Fibroblast of skin of abdomen (primary cell): Measurements from ENCODE around the gene ENO4.
A peak's percentile ranks its signal among the peaks of the same experiment; 100 is the strongest.

Experiments
- DNase-seq: peaks from one replicate; pipeline ENCODE4 v3.0.0-alpha.2; 2013

ENO4 gene

DNA sequence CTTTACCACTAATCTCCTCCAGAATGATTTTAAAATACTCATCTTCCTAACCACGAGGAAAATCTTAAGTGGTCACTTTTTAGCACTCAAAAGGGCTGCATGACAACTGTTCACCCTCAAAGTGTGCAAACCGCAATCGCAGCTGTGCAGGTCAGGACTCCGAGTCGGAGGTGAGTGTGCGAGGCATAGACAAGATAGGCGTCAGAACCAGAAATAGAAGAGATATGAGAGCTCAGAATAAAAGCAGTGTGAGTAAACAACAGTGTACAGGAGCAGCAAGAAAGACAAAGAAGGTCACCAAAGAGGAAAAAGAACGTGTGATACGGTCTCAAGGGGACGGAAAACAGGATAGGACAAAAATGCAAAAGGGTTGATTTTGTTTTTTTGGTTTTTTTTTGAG lies 17.5 kb upstream of the ENO4 start:
- DNase-seq: no peak

DNA sequence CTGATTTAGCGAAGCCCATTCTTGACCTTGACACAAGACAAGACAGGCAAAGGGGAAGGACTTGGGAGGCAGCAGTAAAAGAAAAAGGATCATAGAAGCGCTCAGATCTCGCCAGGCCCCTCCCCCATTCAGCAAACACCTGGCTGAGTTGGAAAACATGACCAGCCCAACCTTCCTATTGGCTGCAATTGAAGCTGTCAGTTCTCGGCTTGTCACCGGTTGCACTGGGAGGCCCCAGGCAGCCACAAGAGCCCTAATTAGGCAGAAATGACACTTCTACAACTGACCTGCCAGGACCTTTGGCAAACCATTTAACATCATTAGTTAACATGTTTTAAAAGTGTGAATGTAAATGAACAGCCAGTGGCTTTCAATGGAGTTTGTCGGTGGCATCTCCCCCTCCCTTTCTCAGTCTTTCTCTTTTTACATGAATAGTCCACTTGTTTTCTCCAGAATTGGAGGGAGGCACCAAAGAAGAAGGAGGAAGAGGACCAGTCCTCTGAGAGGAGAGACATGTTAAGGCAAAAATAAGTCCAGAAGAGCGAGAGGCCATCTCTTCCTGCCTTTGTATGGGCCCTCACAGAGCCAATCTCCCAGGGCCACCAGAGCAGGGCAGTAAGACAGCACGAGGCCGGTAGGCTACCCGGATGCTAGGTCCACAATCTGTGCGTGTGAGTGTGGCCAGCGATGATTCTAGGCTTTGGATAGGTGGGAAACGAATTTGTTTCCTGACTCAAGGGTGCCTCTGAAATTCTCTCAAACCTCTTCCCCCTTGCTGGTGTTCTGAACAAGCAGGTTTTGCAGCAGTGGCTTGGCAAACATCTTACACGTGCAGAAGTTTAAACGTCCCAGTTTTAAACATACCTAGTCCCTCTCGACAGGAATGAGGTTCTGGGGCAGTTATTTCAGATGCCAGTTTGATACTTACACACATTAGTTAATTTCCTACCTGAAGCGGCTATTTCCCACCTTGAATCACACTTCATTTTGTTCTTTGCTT lies 15.0 kb upstream of the ENO4 start:
- no peak for DNase-seq

DNA sequence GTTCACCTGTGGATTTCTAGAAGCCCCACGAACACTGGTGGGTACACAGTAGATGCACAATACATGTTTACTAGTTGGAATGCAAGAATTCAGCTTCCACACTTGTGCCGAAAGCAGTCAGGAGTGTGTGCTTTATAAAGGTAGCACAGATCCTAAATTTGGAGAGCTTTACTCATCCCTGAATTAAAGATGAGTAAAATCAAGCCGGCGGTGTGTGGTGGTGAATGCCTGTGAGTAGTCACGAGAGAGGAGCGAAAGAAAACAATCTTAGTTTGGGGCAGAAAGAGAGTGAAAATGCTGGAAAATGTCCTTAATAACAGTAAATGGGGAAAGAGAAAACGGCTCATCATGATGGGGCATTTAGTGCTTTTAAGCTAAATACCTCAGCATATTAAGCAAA lies 13.6 kb upstream of the ENO4 start:
- DNase-seq: no peak

DNA sequence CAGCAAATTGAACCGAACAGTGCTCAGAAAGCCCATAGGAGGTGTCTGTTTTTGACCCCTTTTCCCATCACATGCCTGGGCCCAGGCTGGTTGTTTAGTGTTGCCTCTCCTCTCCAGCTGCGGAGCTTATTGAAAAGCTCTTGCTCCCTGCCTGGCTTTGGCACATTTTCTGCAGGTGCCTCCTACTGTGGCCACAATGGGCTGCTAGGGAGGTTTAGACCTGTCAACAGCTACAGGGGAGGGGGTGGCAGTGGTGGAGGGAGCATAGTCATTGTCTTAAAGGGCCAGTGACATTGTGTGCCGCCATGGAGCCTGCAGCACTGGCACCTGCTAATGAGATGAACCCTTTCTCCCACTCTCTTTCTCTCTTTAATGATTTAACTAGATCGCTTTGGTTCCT lies 13.2 kb upstream of the ENO4 start:
- no peak for DNase-seq

DNA sequence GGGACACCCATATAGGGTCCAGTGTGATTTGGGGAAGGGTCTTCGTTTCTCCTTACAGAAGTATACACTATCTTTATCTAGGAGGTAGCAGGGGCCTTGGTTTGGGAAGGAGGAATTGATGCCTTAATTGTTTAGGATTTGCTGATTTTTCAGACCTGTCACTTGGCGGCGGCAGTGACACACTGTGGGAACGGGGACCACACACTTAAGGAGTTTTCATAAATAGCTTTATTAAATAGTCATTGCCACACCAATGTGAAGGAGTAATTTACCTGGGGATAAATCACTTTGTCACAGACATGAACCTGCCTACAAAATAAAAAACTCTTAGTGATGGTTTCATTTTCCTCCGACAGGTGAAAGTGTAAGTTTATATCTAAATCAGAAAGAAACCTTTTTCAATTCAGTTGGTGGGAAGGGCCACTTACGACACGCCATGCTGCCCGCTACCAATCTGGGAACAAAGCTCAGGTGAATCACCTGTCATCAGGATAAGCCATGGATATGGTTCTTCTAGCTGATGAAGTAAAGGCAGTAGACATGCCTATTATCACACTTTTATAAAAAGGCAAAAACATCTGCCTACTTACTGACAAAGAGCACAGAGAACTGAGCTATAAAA lies 12.3 kb upstream of the ENO4 start:
- peak; percentile 16 for DNase-seq

DNA sequence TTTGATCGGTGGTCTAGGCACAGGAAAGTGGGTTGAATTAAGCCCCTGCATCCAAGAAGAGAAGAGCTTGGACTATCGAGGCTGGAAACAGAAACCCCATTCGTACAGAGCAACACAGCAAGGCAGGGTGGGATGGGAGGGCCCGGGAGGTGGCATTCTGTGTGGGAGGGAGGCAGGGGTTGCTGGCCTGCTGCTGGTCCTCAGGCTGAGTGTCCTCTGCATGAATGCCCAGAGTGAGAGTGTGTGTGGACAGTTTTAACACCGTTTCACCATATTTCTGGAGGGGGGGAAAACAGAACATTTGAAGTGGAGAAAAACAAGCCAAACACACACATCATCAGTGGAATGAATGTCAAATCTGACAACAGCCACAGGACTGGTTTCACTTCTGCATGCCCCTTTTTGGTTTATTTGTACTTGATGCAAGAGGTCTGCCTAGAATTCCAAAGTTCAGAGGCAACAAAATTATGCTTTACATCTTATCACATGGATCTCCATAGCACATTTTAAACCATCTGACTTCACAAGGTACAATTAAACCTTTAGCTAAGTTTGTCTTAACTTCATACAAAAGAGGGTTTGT lies 11.1 kb upstream of the ENO4 start:
- DNase-seq: no peak

DNA sequence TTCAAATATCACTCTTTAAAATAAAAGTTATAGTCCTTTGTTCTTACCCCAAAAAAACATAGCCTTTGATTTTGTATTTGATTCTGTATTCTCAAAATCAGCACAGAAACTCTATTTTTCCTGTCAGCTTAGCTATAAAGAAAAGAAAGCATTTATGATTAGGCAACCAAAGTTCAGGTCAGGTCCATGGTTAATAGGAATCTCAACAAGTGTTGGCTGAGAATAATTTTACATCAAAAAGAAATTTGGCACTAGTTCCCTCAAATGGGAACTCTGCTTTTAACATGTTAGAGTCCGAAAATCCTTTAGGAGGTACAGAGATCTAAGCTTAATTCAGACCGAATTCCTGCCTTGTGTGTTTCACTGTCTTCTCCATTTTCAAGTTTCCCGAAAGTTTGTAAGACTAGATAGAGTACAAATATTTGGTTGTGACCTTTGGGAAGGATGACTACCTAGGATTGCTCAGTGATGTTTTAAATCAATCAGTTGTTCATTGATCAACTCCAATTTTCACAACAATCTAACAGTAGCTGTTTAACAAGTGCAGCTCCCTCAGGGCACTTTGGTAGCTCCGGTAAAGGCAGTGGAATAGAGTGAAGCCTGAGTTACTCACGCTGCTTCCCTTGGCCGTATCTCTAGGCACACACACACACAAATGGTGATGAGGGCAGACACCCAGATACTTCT lies 8.8 kb upstream of the ENO4 start:
- DNase-seq: no peak

DNA sequence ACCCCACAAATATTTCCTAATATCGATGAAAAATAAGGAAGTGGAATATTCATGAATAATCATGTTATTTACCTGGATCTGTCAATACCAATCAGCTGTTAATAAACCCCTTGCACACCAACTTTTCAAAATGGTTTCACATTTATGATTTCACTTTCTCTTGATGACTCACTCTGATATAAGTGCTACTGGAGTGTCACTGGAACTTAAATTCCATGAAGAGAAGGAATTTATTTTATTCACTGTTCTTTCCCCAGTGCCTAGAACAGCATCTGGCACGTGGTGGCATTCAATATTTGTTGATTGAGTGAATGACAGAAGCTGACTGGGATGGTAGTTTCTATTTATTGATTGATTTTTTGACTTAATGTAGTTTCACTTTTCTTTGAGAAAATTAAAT lies 3.5 kb upstream of the ENO4 start:
- DNase-seq: no peak

DNA sequence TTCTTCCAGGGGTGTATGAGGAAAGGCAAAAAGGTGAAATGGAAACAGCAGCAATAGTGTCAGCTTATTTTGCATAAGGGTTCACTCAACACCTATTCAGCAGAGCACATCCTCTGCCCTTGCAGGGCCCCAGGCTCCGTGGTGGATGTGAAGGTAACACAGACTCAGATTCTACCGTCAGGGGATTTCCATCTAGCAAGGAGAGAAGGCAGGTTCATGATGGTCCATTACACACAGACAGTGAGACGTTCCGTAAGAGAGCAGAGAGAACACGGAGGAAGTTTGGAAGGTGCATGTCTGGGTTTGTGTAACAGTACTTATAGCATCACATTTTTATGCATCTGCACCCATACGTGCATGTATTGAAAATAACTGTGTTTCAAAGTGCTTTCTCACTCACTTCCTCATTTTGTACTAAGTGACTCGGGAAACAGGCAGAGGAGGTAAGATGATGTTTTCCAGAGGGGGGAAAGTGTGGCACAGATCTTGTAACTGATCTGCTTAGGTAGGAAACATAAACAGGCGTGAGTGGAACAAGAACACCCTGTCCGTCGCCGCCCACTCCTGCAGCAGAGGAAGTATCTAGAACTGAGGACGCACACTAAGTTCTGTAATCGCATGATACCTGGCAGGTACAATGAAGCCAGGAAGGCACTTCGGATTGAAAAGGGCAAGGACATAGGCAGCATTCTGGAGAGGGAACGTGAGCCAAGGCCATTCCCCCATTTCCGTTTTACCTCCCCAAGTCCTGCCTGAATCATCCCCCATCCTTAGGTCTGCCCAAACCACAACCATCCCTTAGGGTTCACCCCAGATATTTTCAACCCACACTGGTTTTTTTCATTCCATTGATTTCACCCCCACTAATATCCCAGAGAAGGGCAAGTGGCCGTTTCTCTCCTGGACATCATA lies 1.0 kb upstream of the ENO4 start:
- peak; percentile 53 for DNase-seq

DNA sequence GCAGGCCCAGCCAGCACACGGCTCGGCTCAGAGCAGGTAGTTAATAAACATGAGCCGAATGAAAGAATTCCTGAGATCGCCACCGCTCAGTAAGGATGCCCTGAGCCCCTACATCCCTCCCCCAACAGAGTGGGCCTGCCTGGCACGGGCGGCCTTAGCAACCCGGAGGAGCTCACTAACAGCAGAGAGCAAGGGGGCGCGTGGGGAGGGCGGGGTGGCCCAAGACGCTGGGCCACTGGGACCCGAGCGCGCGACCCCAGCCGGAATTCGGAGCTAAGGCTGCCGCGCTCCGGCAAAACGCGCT lies 403 bp upstream of the ENO4 start:
- DNase-seq: no peak

DNA sequence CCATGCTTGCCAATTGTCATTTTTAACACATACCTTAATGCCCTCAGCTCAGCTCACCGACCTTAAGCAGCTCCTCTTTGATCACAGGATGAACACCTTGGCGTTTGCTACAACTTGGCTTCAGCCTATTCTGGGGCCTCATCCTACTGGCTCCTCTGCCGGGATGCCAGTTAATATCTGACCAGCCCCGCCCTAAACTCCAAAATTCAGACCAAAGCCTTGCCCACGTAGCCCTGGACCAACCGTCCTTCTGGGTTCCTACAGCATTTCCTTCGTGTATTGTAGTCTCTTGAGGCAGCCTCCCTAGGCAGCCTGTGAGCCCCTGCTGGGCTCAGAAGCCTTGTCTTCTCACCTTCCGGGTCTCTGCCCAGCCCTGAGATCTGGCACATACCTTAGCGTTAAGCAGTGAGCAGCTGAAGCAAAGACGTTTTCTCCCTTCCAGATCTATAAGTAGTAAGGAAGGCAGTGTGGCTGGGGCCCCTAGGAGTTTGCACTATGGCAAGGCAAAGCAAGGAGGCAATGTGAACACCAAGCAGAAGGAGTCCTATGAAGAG lies 836 bp downstream of the ENO4 start:
- no peak for DNase-seq

DNA sequence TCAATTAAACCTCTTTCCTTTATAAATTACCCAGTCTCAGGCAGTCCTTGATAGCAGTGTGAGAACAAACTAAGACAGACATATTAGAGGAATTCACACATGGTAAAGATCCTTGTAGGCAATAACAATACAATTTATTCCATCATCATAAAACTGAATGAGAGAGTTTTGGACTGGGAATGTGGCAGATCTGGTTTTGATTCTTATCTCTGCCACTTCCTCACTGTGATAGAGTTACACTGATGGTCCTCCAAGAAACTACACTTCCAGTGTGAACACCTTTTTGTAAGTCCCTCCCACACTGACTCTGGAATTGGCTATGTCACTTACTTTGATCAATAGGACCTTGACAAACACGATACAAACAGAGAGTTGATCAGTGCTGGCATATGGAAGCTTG lies 2.9 kb downstream of the ENO4 start:
- DNase-seq: no peak

DNA sequence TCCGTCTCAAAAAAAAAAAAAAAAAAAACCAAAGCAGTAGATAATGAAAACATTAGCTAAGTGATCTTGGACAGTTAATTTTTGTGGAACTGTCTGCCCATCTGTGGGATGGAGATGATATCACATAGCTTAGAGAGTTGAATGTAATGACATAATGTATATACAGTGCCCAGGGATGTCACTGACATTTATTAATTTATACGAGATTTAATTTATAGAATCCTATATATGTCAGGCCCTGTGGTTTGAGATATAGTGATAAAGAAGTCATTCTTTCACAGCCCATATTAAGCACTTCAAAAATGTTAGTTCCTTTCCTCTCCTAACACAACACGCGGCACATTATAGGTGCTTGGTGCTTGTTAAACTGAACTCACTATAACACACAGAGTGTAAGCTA lies 4.0 kb downstream of the ENO4 start:
- DNase-seq: no peak

DNA sequence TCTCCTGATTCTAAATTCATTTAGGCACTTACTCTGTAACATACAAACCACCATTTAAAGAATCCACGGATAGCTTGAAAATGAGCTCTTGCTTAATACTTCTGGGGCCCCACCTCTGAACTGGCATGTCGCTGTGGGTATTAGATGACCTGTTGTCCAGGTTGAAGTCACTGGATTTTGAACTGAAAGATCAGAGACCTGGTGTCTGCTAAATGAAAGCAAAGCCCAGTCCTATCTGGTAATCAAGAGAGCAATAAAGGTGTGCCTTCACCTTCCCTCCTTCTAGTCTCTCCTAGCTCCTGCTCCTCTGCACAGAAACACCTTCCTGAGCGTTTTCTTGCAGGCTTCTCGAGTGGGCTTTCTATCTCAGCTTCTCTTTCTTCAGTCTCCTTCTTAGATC lies 4.4 kb downstream of the ENO4 start:
- no peak for DNase-seq

DNA sequence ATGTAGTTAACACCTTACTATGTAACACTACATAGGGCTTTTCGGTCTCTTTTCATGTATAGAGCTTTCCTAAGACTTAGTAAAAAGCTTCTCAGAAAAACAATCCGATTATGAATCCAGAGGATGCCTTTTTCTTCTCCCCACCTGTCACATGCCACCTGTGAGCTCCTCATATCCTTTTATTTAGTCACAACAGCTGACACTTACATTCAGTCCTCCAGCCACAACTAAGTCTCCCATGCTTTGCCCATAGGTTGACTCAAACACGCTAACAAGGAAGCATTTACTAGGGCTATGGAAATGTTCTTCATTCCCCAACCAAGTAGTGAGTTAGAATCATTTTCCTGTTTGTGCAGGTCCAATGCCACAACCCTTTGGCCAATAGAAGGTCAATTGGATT lies 7.9 kb downstream of the ENO4 start:
- no peak for DNase-seq

DNA sequence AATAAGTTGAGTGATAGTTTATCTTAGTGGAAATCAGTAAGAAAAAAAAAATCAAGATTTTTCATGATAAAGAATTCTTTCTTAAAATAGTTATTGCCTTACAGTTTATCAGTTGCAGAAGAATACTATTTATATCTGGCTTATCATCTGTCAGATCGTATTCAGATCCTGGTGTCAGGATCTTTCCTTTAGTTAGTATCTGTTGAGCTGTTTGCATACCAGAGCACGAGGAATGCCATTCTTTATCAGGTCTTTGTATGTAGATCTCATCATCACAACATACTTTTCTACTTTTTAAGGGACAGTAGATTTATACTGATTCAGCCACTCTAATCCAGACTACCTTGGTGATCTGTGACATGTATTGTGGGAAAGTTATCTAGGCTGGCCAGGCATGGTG lies 12.5 kb downstream of the ENO4 start:
- DNase-seq: no peak

DNA sequence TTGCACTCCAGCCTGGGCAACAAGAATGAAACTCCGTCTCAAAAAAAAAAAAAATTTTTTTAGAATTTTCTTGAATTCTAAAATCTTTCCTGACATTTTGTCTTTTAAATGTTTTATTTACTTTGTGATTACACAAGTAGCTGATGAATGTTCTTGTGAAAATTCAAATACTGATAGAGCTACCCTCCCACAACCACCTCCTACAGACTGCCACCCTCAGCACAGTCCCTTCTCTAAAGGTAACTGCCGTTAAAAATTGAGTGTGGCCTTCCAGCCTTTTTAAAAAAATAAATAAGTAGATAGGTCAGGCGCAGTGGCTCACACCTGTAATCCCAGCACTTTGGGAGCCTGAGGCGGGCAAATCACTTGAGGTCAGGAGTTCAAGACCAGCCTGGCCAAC lies 15.1 kb downstream of the ENO4 start:
- no peak for DNase-seq

DNA sequence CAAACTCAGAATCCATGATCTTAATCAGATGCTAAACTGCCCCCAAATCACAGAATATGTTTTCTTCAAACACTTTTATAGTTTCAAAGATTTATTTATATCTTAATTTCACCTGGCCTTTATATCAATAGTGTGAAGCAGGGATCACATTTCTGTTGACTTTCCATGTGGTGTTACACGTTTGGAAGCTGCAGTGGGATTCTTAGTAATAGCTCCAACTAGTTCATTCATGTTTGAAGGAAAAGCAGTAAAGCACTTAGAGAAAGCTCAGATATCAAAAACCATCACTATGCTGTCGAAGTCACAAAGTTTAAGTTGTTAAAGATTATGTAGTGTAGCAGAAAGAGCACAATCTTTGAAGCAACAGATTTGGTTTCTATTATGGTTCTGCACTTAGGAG lies 16.8 kb downstream of the ENO4 start:
- DNase-seq: no peak

DNA sequence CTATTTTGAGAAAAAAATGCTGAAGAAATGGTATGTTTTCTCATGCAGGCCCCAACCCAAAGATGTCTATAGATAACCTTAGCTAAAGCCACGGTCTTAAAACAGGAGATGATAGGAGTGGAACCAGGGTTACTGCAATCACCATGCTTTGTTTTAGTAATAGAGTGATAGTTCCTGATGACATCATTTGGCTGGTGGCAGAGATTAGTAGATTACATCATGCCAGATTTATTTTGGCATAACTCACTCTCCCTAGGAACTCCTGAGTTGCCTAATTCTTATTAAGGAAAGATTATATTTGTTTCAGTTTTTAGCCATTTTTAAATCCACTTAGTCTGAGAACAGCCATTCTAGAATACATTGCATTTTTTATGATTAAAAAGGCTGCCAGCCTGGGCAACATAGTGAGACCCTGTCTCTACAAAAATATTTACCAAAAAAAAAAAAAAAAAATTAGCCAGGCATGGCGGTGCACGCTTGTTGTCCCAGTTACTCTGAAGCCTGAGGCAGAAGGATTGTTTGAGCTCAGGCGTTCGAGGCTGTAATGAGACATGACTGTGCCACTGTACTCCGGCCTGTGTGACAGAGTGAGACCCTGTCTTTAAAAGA lies 17.8 kb downstream of the ENO4 start:
- peak; percentile 19 for DNase-seq

DNA sequence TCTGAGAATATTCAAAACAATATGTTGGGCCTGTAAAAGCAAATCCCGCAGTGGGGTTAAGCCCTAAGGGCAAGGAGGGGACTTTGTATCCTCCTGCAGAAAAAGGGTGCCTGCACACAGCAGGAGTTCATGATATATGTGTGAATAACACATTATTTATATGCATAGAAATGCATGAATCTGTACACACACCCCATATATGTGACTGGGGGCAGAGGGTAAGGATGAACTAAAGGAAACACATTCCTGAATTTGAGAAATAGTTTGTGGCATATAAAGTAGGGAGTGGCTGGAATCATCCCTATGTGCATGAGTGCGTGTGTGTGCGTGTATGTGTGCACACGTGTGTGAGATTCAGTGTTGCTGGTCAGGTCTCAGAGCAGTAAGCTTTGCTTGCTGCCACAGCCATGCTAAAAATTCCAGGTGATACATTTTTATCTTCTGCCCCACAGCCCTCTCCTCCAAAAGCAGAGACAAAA lies 18.9 kb downstream of the ENO4 start:
- DNase-seq: no peak

DNA sequence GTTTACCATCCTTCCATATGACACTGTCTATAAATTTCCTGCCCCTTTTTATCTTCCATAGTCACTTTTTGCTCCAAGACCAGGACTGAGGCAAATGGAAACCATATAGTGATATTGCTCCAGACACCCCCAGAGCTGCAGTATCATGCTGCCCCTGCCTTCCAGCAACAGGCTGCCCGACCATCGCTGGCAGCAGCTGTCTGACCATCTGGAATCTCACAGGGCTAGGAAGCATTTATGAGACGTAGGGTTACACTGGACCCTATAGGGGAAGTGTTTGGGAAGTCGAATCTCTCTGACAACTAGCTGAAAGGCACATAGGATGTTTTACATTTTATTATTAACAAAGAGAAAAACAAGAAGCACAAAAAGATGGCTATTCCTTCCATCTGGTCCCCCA lies 19.4 kb downstream of the ENO4 start:
- DNase-seq: no peak
